H1 (cell line): ENCODE results near the gene ATXN7. TPM values are rescaled to one million over a fixed set of nuclear protein-coding genes. Genes with fewer than 3 reads are reported as not detected.

Source experiments
- CEBPB ChIP-seq: IDR thresholded peaks from 2 replicates; pipeline ENCODE4 v1.6.1; 2012; ENCODE audit warnings: low read depth, low read length
- CHD1 ChIP-seq: IDR thresholded peaks from 2 replicates; pipeline ENCODE4 v1.6.1; 2012; ENCODE audit warnings: low read depth, low read length, improper control_type of control experiment
- CHD2 ChIP-seq: IDR thresholded peaks from 2 replicates; pipeline ENCODE4 v1.6.1; 2012; ENCODE audit warnings: low read length, improper control_type of control experiment
- CHD7 ChIP-seq: fragments of 300-600 bp; sonication (generic); IDR thresholded peaks from 2 replicates; pipeline ENCODE4 v1.7.1; 2012; ENCODE audit warnings: low read length, moderate library complexity, mild to moderate bottlenecking, inconsistent platforms; ENCODE audit not compliant: insufficient replicate concordance
- EGR1 ChIP-seq: IDR thresholded peaks from 2 replicates; pipeline ENCODE4 v1.6.1; 2011; ENCODE audit warnings: low read depth, low read length, borderline replicate concordance
- HDAC2 ChIP-seq, 2 experiments: fragments of 300-600 bp in 1 of 2; sonication (generic) in 1 of 2; IDR thresholded peaks; 2 replicates each; pipeline ENCODE4 v1.6.1; 2011 to 2012; ENCODE audit warnings: low read depth in 2 of 2, low read length in 2 of 2, mild to moderate bottlenecking in 2 of 2, moderate library complexity in 2 of 2, borderline replicate concordance in 1 of 2, inconsistent platforms in 1 of 2
- RBBP5 ChIP-seq: IDR thresholded peaks from 2 replicates; pipeline ENCODE4 v1.7.1; 2012; ENCODE audit warnings: low read depth, mild to moderate bottlenecking, inconsistent platforms, low read length, moderate library complexity, borderline replicate concordance
- TAF1 ChIP-seq: IDR thresholded peaks from 2 replicates; pipeline ENCODE4 v1.6.1; 2011; ENCODE audit warnings: mild to moderate bottlenecking, low read depth, low read length
- polyA plus RNA-seq, 7 experiments: library from polyadenylated mRNA; depleted of rRNA in 3 of 7; stranded (reverse) in 5 of 7; unstranded in 2 of 7; fragments of >200 nt in 5 of 7; fragments of 200-250 nt in 2 of 7; gene quantifications; 1 replicate in 5 of 7; 2 replicates in 1 of 7; 4 replicates in 1 of 7; pipeline versions ENCODE4 v1.2.1 to v1.2.3, GENCODE V29; 2011 to 2013; ENCODE audit warnings: missing spikeins in 2 of 7, mixed read lengths in 2 of 7
- total RNA-seq: library from RNA; stranded (reverse); fragmentation: NEBNext Ultra II Directional; extraction: Animal tissue kit (Norgen Biotek cat#: 25700); gene quantifications from 2 replicates; pipeline ENCODE4 v1.2.1, GENCODE V29; 2021

Gene ATXN7
- total and polyA plus RNA-seq, 2 of the 8 experiments (the other 6 are each of a cell fraction or from before 2014, with no cell fraction given) = 15.5 to 16.8 TPM

GRCh38 chr3:63955830-63956545 is 92.3 kb downstream of the ATXN7 start (continued):
- no peak for TF ChIP-seq CHD7
- no peak for TF ChIP-seq CEBPB
- TF ChIP-seq TAF1 = no peak
- TF ChIP-seq CHD1 = no peak
- no peak for TF ChIP-seq EGR1
- TF ChIP-seq HDAC2 (IDR thresholded peaks at IDR 0.05; ENCODE audit: borderline replicate concordance in 1 of 2, low read depth in 2 of 2, low read length in 2 of 2) = no peak
- no peak for TF ChIP-seq CHD2
- TF ChIP-seq RBBP5 = no peak
- TF ChIP-seq, all 59 proteins: peak for 0
